Naive B cell (primary cell): ENCODE data around the gene DOCK2. TPM values are rescaled to one million over a fixed set of nuclear protein-coding genes. Genes with fewer than 3 reads are reported as not detected.

Experiments
- ATAC-seq, 2 donors: fragments of 150-1000 bp; cut with Tn5 transposase; 2 replicates each; pipeline ENCODE4 v1.10.0; 2021; ENCODE audit warnings: low read depth in 2 of 2, mild to moderate bottlenecking in 2 of 2, moderate library complexity in 2 of 2
- DNase-seq: peaks from one replicate; pipeline ENCODE4 v3.0.0; 2022
- H3K27ac Mint-ChIP-seq, 6 donors: one replicate each; pipeline ENCODE4 v1.8.0; 2020 to 2022; ENCODE audit warnings: mild to moderate bottlenecking in 6 of 6, mixed read lengths in 6 of 6, moderate library complexity in 5 of 6, inconsistent platforms in 2 of 6
- H3K27me3 Mint-ChIP-seq, 3 donors: one replicate each; pipeline ENCODE4 v1.8.0; 2021 to 2022; ENCODE audit warnings: mixed read lengths in 3 of 3, mild to moderate bottlenecking in 1 of 3
- H3K36me3 Mint-ChIP-seq, 2 donors: one replicate each; pipeline ENCODE4 v1.8.0; 2020 to 2022; ENCODE audit warnings: mixed read lengths in 2 of 2, inconsistent platforms in 1 of 2, mild to moderate bottlenecking in 1 of 2
- H3K4me1 Mint-ChIP-seq, 3 donors: one replicate each; pipeline ENCODE4 v1.8.0; 2020 to 2022; ENCODE audit warnings: mixed read lengths in 3 of 3, inconsistent platforms in 1 of 3, mild to moderate bottlenecking in 1 of 3, moderate library complexity in 1 of 3
- H3K4me3 Mint-ChIP-seq, 8 donors: one replicate each; pipeline ENCODE4 v1.8.0; 2020 to 2022; ENCODE audit warnings: mild to moderate bottlenecking in 8 of 8, mixed read lengths in 8 of 8, moderate library complexity in 8 of 8, inconsistent platforms in 2 of 8
- H3K9me3 Mint-ChIP-seq, 7 donors: one replicate each; pipeline ENCODE4 v1.8.0; 2020 to 2022; ENCODE audit warnings: mixed read lengths in 7 of 7, mild to moderate bottlenecking in 5 of 7, inconsistent platforms in 2 of 7, moderate library complexity in 1 of 7
- polyA plus RNA-seq, 6 donors: library from polyadenylated mRNA; unstranded; fragments of 300-500 nt; fragmentation: Illumina TruSeq; gene quantifications; one replicate each; pipeline ENCODE4 v1.2.3, GENCODE V29; 2021; ENCODE audit warnings: low read depth in 6 of 6

Gene DOCK2
- polyA plus RNA-seq, 6 donors from 2014 or later = 62.1 to 165 (median 106) TPM

GRCh38 chr5:170126626-170127025 is 489.6 kb downstream of the DOCK2 start:
- Mint-ChIP-seq H3K27ac (no peak overlapping the region), H3K4me3 (no peak overlapping the region), H3K4me1 (no peaks in the 10 kb centered on the region), H3K27me3 (peaks cover 13 to 34% (median 23%) of the 10 kb centered on the region in 3 donors), H3K36me3 (peaks cover 12 to 16% of the 10 kb centered on the region in 2 donors), H3K9me3 (peaks cover 7 to 42% (median 25%) of the 10 kb centered on the region in 7 donors)
- ATAC-seq (no peak), DNase-seq (no peak)

DNA sequence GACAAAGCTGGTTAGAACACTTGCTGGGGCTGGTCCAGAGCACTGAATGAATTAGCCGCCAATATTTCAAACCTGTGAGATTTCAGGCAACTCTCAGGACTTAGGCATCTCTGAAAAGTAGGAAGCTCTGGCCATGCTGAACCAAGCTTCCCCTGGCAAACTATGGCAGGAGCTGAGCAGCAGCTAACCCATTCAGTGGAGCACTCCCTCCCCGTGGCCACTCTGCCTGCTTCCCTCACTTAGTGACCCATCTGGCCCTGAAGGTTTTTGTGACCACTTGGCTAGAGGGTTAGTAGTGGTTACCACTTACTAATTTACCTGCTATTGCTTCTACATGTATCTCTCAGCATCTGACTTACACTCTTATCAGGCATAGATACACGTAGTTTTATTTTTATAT is 494.2 kb downstream of the DOCK2 start:
- H3K27ac Mint-ChIP-seq = no peak overlapping the region
- no peak for ATAC-seq
- no peaks in the 10 kb centered on the region for H3K4me1 Mint-ChIP-seq
- H3K9me3 Mint-ChIP-seq = peaks cover 5 to 32% (median 17%) of the 10 kb centered on the region in 7 donors
- H3K4me3 Mint-ChIP-seq = no peak overlapping the region
- DNase-seq = no peak
- H3K27me3 Mint-ChIP-seq = peaks cover 22 to 32% (median 26%) of the 10 kb centered on the region in 3 donors
- peaks cover 7 to 12% of the 10 kb centered on the region in 2 donors for H3K36me3 Mint-ChIP-seq

GRCh38 chr5:170132269-170132975 is 495.3 kb downstream of the DOCK2 start:
- DNase-seq (no peak), ATAC-seq (no peak)
- H3K27ac Mint-ChIP-seq = no peak overlapping the region
- H3K4me3 Mint-ChIP-seq = no peak overlapping the region
- peaks cover 0 to 20% (median 6%) of the 10 kb centered on the region in 7 donors for H3K9me3 Mint-ChIP-seq
- peaks cover 0 to under 1% of the 10 kb centered on the region in 2 donors for H3K36me3 Mint-ChIP-seq
- no peaks in the 10 kb centered on the region for H3K4me1 Mint-ChIP-seq
- peaks cover 20 to 25% (median 25%) of the 10 kb centered on the region in 3 donors for H3K27me3 Mint-ChIP-seq

Other genes with a start within 250 kb of the DOCK2 start
- gene SPDL1, start 53.5 kb upstream of the DOCK2 start, polyA plus RNA-seq = 1 to 10 TPM in 5 of 6 donors, not detected in 1; 5.1 to 9.4 (median 8.3) TPM